GM23338 (cell line): ENCODE data around the gene DCAF7. TPM values are rescaled to one million over a fixed set of nuclear protein-coding genes. Genes with fewer than 3 reads are reported as not detected.

ENCODE experiments used
- ATAC-seq: fragments of 200-7000 bp; cut with Tn5 transposase; 3 replicates; pipeline ENCODE4 v1.9.1; 2020
- DNase-seq: peaks from one replicate; pipeline ENCODE4 v3.0.0-alpha.2; 2015; ENCODE audit warnings: low spot score
- H2AFZ ChIP-seq: fragments of 200-600 bp; sonication (generic); 2 replicates; pipeline ENCODE4 v1.8.0; 2016; ENCODE audit warnings: antibody characterized with exemption, mild to moderate bottlenecking, moderate library complexity
- H3F3A ChIP-seq: fragments of 200-600 bp; sonication (generic); replicated peaks from 2 replicates; pipeline ENCODE4 v1.8.0; 2017; ENCODE audit warnings: antibody characterized with exemption, mixed run types, low read depth
- H3K27ac ChIP-seq: fragments of 200-600 bp; sonication (generic); 2 replicates; pipeline ENCODE4 v1.6.1; 2016; ENCODE audit warnings: low read depth
- H3K27me3 ChIP-seq: fragments of 200-600 bp; sonication (generic); 2 replicates; pipeline ENCODE4 v1.8.0; 2016; ENCODE audit warnings: mild to moderate bottlenecking, mixed run types, moderate library complexity; ENCODE audit not compliant: insufficient read depth
- H3K36me3 ChIP-seq: fragments of 200-600 bp; sonication (generic); 2 replicates; pipeline ENCODE4 v1.8.0; 2016; ENCODE audit warnings: mild to moderate bottlenecking; ENCODE audit not compliant: insufficient read depth
- H3K4me1 ChIP-seq: fragments of 200-600 bp; sonication (generic); 2 replicates; pipeline ENCODE4 v1.8.0; 2016; ENCODE audit warnings: mild to moderate bottlenecking, moderate library complexity; ENCODE audit not compliant: insufficient read depth
- H3K4me2 ChIP-seq: fragments of 200-600 bp; sonication (generic); 2 replicates; pipeline ENCODE4 v1.7.1; 2017; ENCODE audit warnings: mixed run types
- H3K4me3 ChIP-seq: fragments of 200-600 bp; sonication (generic); 2 replicates; pipeline ENCODE4 v1.6.1; 2016; ENCODE audit warnings: mixed run types
- H3K79me2 ChIP-seq: fragments of 200-600 bp; sonication (generic); replicated peaks from 2 replicates; pipeline ENCODE4 v1.8.0; 2017; ENCODE audit warnings: mild to moderate bottlenecking; ENCODE audit not compliant: insufficient read depth
- H3K9me2 ChIP-seq: fragments of 200-600 bp; sonication (generic); 2 replicates; pipeline ENCODE4 v1.8.0; 2017; ENCODE audit not compliant: insufficient read depth
- H4K20me1 ChIP-seq: fragments of 200-600 bp; sonication (generic); replicated peaks from 2 replicates; pipeline ENCODE4 v1.8.0; 2017; ENCODE audit warnings: mild to moderate bottlenecking; ENCODE audit not compliant: insufficient read depth
- H3K27ac Mint-ChIP-seq: 2 replicates; pipeline ENCODE4 v1.8.0; 2020; ENCODE audit warnings: inconsistent platforms, mild to moderate bottlenecking, moderate library complexity, mixed read lengths
- H3K27me3 Mint-ChIP-seq: 3 replicates; pipeline ENCODE4 v1.8.0; 2022; ENCODE audit warnings: low read depth, mild to moderate bottlenecking, moderate library complexity, mixed read lengths, inconsistent platforms; ENCODE audit not compliant: insufficient read depth, poor library complexity
- H3K36me3 Mint-ChIP-seq: 3 replicates; pipeline ENCODE4 v1.8.0; 2021; ENCODE audit warnings: low read depth, mild to moderate bottlenecking, inconsistent platforms, moderate library complexity, mixed read lengths
- H3K4me1 Mint-ChIP-seq: 3 replicates; pipeline ENCODE4 v1.8.0; 2020; ENCODE audit warnings: mild to moderate bottlenecking, inconsistent platforms, mixed read lengths
- H3K4me3 Mint-ChIP-seq: 3 replicates; pipeline ENCODE4 v1.8.0; 2021; ENCODE audit warnings: moderate library complexity, mild to moderate bottlenecking, inconsistent platforms, mixed read lengths
- H3K9me3 Mint-ChIP-seq: 3 replicates; pipeline ENCODE4 v1.8.0; 2020; ENCODE audit warnings: moderate library complexity, mild to moderate bottlenecking, inconsistent platforms, mixed read lengths
- CREB1 ChIP-seq: fragments of 250-450 bp; sonication (Bioruptor Pico); IDR thresholded peaks from 2 replicates; pipeline ENCODE4 v1.5.0; 2020; ENCODE audit warnings: low read depth, mild to moderate bottlenecking, moderate library complexity
- EZH2 ChIP-seq: fragments of 200-600 bp; sonication (generic); IDR thresholded peaks from one replicate; pipeline ENCODE4 v1.8.0; 2017; ENCODE audit warnings: antibody characterized with exemption, mild to moderate bottlenecking, low read depth; ENCODE audit not compliant: unreplicated experiment
- EZH2phosphoT487 ChIP-seq: fragments of 200-600 bp; sonication (generic); IDR thresholded peaks from one replicate; pipeline ENCODE4 v1.8.1; 2018; ENCODE audit warnings: antibody characterized with exemption; ENCODE audit not compliant: unreplicated experiment
- JUNB ChIP-seq: IDR thresholded peaks from one replicate; pipeline ENCODE4 v1.6.1; 2016; ENCODE audit warnings: antibody characterized with exemption; ENCODE audit not compliant: unreplicated experiment
- NANOG ChIP-seq: IDR thresholded peaks from 2 replicates; pipeline ENCODE4 v1.6.1; 2016; ENCODE audit warnings: antibody characterized with exemption, borderline replicate concordance
- POLR2AphosphoS5 ChIP-seq: IDR thresholded peaks from 2 replicates; pipeline ENCODE4 v1.6.1; 2016; ENCODE audit warnings: antibody characterized with exemption, low read depth
- REST ChIP-seq: IDR thresholded peaks from one replicate; pipeline ENCODE4 v1.6.1; 2018; ENCODE audit warnings: antibody characterized with exemption; ENCODE audit not compliant: unreplicated experiment
- STAT1 ChIP-seq: IDR thresholded peaks from one replicate; pipeline ENCODE4 v1.6.1; 2016; ENCODE audit warnings: antibody characterized with exemption; ENCODE audit not compliant: unreplicated experiment
- ZNF114 ChIP-seq: fragments of 250-450 bp; sonication (Bioruptor Pico); IDR thresholded peaks from 2 replicates; pipeline ENCODE4 v1.5.0; 2020; ENCODE audit warnings: mild to moderate bottlenecking, moderate library complexity
- ZNF331 ChIP-seq: fragments of 250-450 bp; sonication (Bioruptor Pico); IDR thresholded peaks from 2 replicates; pipeline ENCODE4 v1.5.0; 2020; ENCODE audit warnings: low read depth, mild to moderate bottlenecking, moderate library complexity
- ZNF462 ChIP-seq: fragments of 250-450 bp; sonication (Bioruptor Pico); IDR thresholded peaks from 2 replicates; pipeline ENCODE4 v1.5.0; 2020; ENCODE audit warnings: mild to moderate bottlenecking, moderate library complexity
- polyA plus RNA-seq: library from polyadenylated mRNA; unstranded; fragments of >200 nt; fragmentation: Nextera tagmentation; extraction: Ambion mirVana; gene quantifications from 2 replicates; pipeline ENCODE4 v1.2.1, GENCODE V29; 2016
- total RNA-seq: library from RNA; depleted of rRNA; stranded (reverse); fragments of >200 nt; shearing (Covaris generic); gene quantifications from 2 replicates; pipeline ENCODE4 v1.2.3, GENCODE V29; 2014
- TF ChIP-seq, protein P1 (sequence below), 2 experiments: fragments of 200-600 bp in 1 of 2; sonication (generic) in 1 of 2; conservative IDR thresholded peaks; 2 replicates each; pipeline versions ENCODE4 v1.5.1 to v1.6.1; 2016 to 2017; ENCODE audit warnings: antibody characterized with exemption in 2 of 2, low read depth in 2 of 2, mild to moderate bottlenecking in 2 of 2, moderate library complexity in 1 of 2
- TF ChIP-seq, protein P2 (sequence below): IDR thresholded peaks from 2 replicates; pipeline ENCODE4 v1.6.1; 2016; ENCODE audit warnings: antibody characterized with exemption

The DCAF7 gene
- total and polyA plus RNA-seq, 2 experiments from 2014 or later, result 31.3 to 60.1 TPM

- no peaks in the 10 kb centered on the region for H3K4me1 ChIP-seq
- H3K9me3 Mint-ChIP-seq, result no peaks in the 10 kb centered on the region
- no peak overlapping the region for H3K4me3 Mint-ChIP-seq
- ATAC-seq (no peak), DNase-seq (no peak)
- no peak for TF ChIP-seq ZNF462 (CRISPR knock-in tag)
- TF ChIP-seq, protein P1, sequence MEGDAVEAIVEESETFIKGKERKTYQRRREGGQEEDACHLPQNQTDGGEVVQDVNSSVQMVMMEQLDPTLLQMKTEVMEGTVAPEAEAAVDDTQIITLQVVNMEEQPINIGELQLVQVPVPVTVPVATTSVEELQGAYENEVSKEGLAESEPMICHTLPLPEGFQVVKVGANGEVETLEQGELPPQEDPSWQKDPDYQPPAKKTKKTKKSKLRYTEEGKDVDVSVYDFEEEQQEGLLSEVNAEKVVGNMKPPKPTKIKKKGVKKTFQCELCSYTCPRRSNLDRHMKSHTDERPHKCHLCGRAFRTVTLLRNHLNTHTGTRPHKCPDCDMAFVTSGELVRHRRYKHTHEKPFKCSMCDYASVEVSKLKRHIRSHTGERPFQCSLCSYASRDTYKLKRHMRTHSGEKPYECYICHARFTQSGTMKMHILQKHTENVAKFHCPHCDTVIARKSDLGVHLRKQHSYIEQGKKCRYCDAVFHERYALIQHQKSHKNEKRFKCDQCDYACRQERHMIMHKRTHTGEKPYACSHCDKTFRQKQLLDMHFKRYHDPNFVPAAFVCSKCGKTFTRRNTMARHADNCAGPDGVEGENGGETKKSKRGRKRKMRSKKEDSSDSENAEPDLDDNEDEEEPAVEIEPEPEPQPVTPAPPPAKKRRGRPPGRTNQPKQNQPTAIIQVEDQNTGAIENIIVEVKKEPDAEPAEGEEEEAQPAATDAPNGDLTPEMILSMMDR (conservative IDR thresholded peaks at IDR 0.05; ENCODE audit: low read depth in 2 of 2), result no peak
- no peak for TF ChIP-seq EZH2phosphoT487
- no peak for TF ChIP-seq JUNB
- TF ChIP-seq CREB1 (CRISPR knock-in tag), result no peak
- no peak for TF ChIP-seq ZNF331 (CRISPR knock-in tag)
- no peak for TF ChIP-seq POLR2AphosphoS5
- no peak for TF ChIP-seq STAT1
- no peak for TF ChIP-seq REST
- TF ChIP-seq, protein P2, sequence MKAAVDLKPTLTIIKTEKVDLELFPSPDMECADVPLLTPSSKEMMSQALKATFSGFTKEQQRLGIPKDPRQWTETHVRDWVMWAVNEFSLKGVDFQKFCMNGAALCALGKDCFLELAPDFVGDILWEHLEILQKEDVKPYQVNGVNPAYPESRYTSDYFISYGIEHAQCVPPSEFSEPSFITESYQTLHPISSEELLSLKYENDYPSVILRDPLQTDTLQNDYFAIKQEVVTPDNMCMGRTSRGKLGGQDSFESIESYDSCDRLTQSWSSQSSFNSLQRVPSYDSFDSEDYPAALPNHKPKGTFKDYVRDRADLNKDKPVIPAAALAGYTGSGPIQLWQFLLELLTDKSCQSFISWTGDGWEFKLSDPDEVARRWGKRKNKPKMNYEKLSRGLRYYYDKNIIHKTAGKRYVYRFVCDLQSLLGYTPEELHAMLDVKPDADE, result no peak
- no peak for TF ChIP-seq ZNF114 (CRISPR knock-in tag)
- TF ChIP-seq EZH2, result no peak
- TF ChIP-seq NANOG, result no peak
- H4K20me1 ChIP-seq, result peaks cover 28% of the 10 kb centered on the region
- H3K27ac Mint-ChIP-seq, result no peak overlapping the region
- no peaks in the 10 kb centered on the region for H3K27me3 ChIP-seq
- no peaks in the 10 kb centered on the region for H3F3A ChIP-seq
- H3K4me2 ChIP-seq, result no peak overlapping the region
- no peaks in the 10 kb centered on the region for H3K36me3 Mint-ChIP-seq
- H3K4me1 Mint-ChIP-seq, result no peaks in the 10 kb centered on the region
- peaks cover 92% of the 10 kb centered on the region for H3K79me2 ChIP-seq
- H3K9me2 ChIP-seq, result no peaks in the 10 kb centered on the region
- no peaks in the 10 kb centered on the region for H3K36me3 ChIP-seq
- no peak overlapping the region for H2AFZ ChIP-seq
- H3K27me3 Mint-ChIP-seq, result peaks cover 3% of the 10 kb centered on the region
- no peak overlapping the region for H3K4me3 ChIP-seq
- no peak overlapping the region for H3K27ac ChIP-seq
Observed at GRCh38 chr17:63563339-63563738, 13.1 kb downstream of the DCAF7 start.
